Measurements from ENCODE around the gene GAL3ST2.

GRCh38 chr2:241814643-241815476, 38.2 kb downstream of the GAL3ST2 start:
- no peak for TF ChIP-seq CTCF (IDR thresholded peaks at IDR 0.05)
- TF ChIP-seq POLR2A (IDR thresholded peaks at IDR 0.05): no peak
- TF ChIP-seq EP300 (IDR thresholded peaks at IDR 0.05): no peak
- TF ChIP-seq POLR2AphosphoS5 (IDR thresholded peaks at IDR 0.05): no peak

Data from gastroesophageal sphincter (tissue), 3 donors.